ENCODE results near the gene ADGRV1.

ADGRV1 gene

GRCh38 chr5:91136271-91136670 lies 577.7 kb downstream of the ADGRV1 start:
- no peaks in the 10 kb centered on the region for H3K4me1 ChIP-seq (ENCODE audit: control insufficient read depth, low read length)
- H3K4me2 ChIP-seq (ENCODE audit: low read length) = no peak overlapping the region
- H3K9me3 ChIP-seq (ENCODE audit: control insufficient read depth, insufficient read depth, low read length) = no peaks in the 10 kb centered on the region
- no peaks in the 10 kb centered on the region for H3F3A ChIP-seq (ENCODE audit: control insufficient read depth, insufficient read depth)
- TF ChIP-seq EZH2phosphoT487 (IDR thresholded peaks at IDR 0.05; ENCODE audit: borderline replicate concordance, low read length) (no peak), CTCF (IDR thresholded peaks at IDR 0.05; ENCODE audit: low read depth, low read length, poor library complexity, severe bottlenecking) (no peak)
- no peaks in the 10 kb centered on the region for H4K20me1 ChIP-seq (ENCODE audit: control insufficient read depth, insufficient read depth, low read depth, low read length)
- no peaks in the 10 kb centered on the region; the same call in 1 of the 2 replicates for H3K9me2 ChIP-seq (replicated peaks; ENCODE audit: control insufficient read depth, low read length)
- no peaks in the 10 kb centered on the region for H3K79me2 ChIP-seq (ENCODE audit: control insufficient read depth, low read length)
- H3K27me3 ChIP-seq (ENCODE audit: control insufficient read depth, low read length) = no peaks in the 10 kb centered on the region
- H3K27ac ChIP-seq (ENCODE audit: low read depth, low read length) = no peak overlapping the region
- no peak overlapping the region for H3K4me3 ChIP-seq (ENCODE audit: low read length)
- H3K36me3 ChIP-seq (ENCODE audit: control insufficient read depth, low read length) = no peaks in the 10 kb centered on the region

- Histone ChIP-seq H3K4me1 (ENCODE audit: control insufficient read depth, low read length) (no peaks in the 10 kb centered on the region), H3K9me2 (replicated peaks; ENCODE audit: control insufficient read depth, low read length) (no peaks in the 10 kb centered on the region), H3K4me2 (ENCODE audit: low read length) (no peak overlapping the region), H3K79me2 (ENCODE audit: control insufficient read depth, low read length) (no peaks in the 10 kb centered on the region), H3F3A (ENCODE audit: control insufficient read depth, insufficient read depth) (no peaks in the 10 kb centered on the region), H3K27ac (ENCODE audit: low read depth, low read length) (no peak overlapping the region), H3K4me3 (ENCODE audit: low read length) (no peak overlapping the region), H3K36me3 (ENCODE audit: control insufficient read depth, low read length) (no peaks in the 10 kb centered on the region), H4K20me1 (ENCODE audit: control insufficient read depth, insufficient read depth, low read depth, low read length) (no peaks in the 10 kb centered on the region), H3K9me3 (ENCODE audit: control insufficient read depth, insufficient read depth, low read length) (no peaks in the 10 kb centered on the region), H3K27me3 (ENCODE audit: control insufficient read depth, low read length) (no peaks in the 10 kb centered on the region)
- TF ChIP-seq EZH2phosphoT487 (IDR thresholded peaks at IDR 0.05; ENCODE audit: borderline replicate concordance, low read length) (no peak), CTCF (IDR thresholded peaks at IDR 0.05; ENCODE audit: low read depth, low read length, poor library complexity, severe bottlenecking) (no peak)
Observed at GRCh38 chr5:91137647-91138046, 579.0 kb downstream of the ADGRV1 start.

DNA sequence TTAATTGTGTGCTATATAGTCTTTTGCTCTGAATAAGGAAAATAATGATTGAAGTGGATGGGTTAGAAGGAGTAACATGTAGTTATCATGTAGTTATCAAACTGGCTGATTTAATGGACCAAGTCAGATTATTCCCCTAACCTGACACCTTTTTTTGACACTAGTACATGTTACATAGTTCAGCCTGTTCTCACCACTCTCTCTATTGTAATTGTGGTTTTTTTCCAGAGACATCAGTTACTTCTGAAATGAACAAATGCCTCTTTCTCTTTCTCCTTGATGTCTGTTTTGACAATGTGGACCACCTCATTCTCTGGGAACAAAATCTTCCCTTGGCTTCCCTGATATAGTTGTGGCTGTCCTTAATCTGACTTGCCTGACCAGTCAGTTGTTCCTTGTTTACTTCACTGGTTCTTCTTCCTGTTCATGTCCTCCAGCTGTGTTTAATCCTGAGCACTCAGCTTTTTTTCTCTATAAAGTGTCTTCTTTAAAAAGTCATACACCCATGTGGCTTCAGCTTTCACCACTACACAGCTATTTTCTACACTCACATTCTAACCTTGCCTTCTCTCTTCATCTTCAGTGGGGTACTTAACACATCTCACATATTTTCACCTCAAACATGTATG lies 581.1 kb downstream of the ADGRV1 start:
- H3K27ac ChIP-seq (ENCODE audit: low read depth, low read length) = no peak overlapping the region
- no peaks in the 10 kb centered on the region for H3K9me3 ChIP-seq (ENCODE audit: control insufficient read depth, insufficient read depth, low read length)
- H3K9me2 ChIP-seq (replicated peaks; ENCODE audit: control insufficient read depth, low read length) = no peaks in the 10 kb centered on the region
- H3K27me3 ChIP-seq (ENCODE audit: control insufficient read depth, low read length) = no peaks in the 10 kb centered on the region
- no peaks in the 10 kb centered on the region for H3K4me1 ChIP-seq (ENCODE audit: control insufficient read depth, low read length)
- TF ChIP-seq EZH2phosphoT487 (IDR thresholded peaks at IDR 0.05; ENCODE audit: borderline replicate concordance, low read length) (no peak), CTCF (IDR thresholded peaks at IDR 0.05; ENCODE audit: low read depth, low read length, poor library complexity, severe bottlenecking) (no peak)
- no peak overlapping the region for H3K4me3 ChIP-seq (ENCODE audit: low read length)
- no peaks in the 10 kb centered on the region for H3K36me3 ChIP-seq (ENCODE audit: control insufficient read depth, low read length)
- H3K79me2 ChIP-seq (ENCODE audit: control insufficient read depth, low read length) = no peaks in the 10 kb centered on the region
- H3K4me2 ChIP-seq (ENCODE audit: low read length) = no peak overlapping the region
- H4K20me1 ChIP-seq (ENCODE audit: control insufficient read depth, insufficient read depth, low read depth, low read length) = no peaks in the 10 kb centered on the region
- H3F3A ChIP-seq (ENCODE audit: control insufficient read depth, insufficient read depth) = no peaks in the 10 kb centered on the region

Data from DOHH2 (cell line).